GM18519 (cell line): ENCODE results near the gene STK4.

Experiments
- ATAC-seq: cut with Tn5 transposase; IDR thresholded peaks from one replicate; pipeline ENCODE4 v1.9.1; 2021; ENCODE audit warnings: mild to moderate bottlenecking, moderate library complexity; ENCODE audit not compliant: unreplicated experiment, low FRiP score

The STK4 gene

GRCh38 chr20:44952731-44953130 lies 13.6 kb upstream of the STK4 start:
- ATAC-seq = no peak

GRCh38 chr20:44954211-44954610 lies 12.1 kb upstream of the STK4 start:
- no peak for ATAC-seq

GRCh38 chr20:44955270-44955669 lies 11.0 kb upstream of the STK4 start:
- ATAC-seq = no peak

- no peak for ATAC-seq
Measured at GRCh38 chr20:44956410-44956809, 9.9 kb upstream of the STK4 start.

- ATAC-seq = no peak
Measured at GRCh38 chr20:44958276-44958675, 8.0 kb upstream of the STK4 start.

GRCh38 chr20:44959082-44959637 lies 7.2 kb upstream of the STK4 start:
- no peak for ATAC-seq

GRCh38 chr20:44959638-44960102 lies 6.6 kb upstream of the STK4 start:
- ATAC-seq = no peak

GRCh38 chr20:44960103-44960852 lies 6.0 kb upstream of the STK4 start, which contains the start of gene TOMM34:
Gene TOMM34 (minus strand): TSS chr20:44960397. CDS start chr20:44960333, 64 bp downstream.
- ATAC-seq = peak; percentile 70

GRCh38 chr20:44961011-44961869 lies 5.1 kb upstream of the STK4 start:
- no peak for ATAC-seq

GRCh38 chr20:44961870-44962267 lies 4.4 kb upstream of the STK4 start:
- no peak for ATAC-seq

GRCh38 chr20:44962483-44962882 lies 3.8 kb upstream of the STK4 start:
- no peak for ATAC-seq

- no peak for ATAC-seq
Measured at GRCh38 chr20:44963325-44964215, 2.7 kb upstream of the STK4 start.

GRCh38 chr20:44965651-44966029 lies 672 bp upstream of the STK4 start:
- ATAC-seq = no peak

- ATAC-seq = no peak
Measured at GRCh38 chr20:44967207-44967807, 995 bp downstream of the STK4 start.

GRCh38 chr20:44969300-44969894 lies 3.1 kb downstream of the STK4 start:
- ATAC-seq = no peak

- ATAC-seq = no peak
Measured at GRCh38 chr20:44970243-44970757, 4.0 kb downstream of the STK4 start.

- no peak for ATAC-seq
Measured at GRCh38 chr20:44973053-44973452, 6.7 kb downstream of the STK4 start.

GRCh38 chr20:44976698-44977097 lies 10.4 kb downstream of the STK4 start:
- no peak for ATAC-seq

GRCh38 chr20:44979090-44979621 lies 12.8 kb downstream of the STK4 start:
- peak; percentile 72 for ATAC-seq
